ENCODE results near the gene PSMB7.

- TF ChIP-seq POLR2A (IDR thresholded peaks at IDR 0.05) (no peak), POLR2AphosphoS5 (IDR thresholded peaks at IDR 0.05) (no peak), CTCF (IDR thresholded peaks at IDR 0.05) (no peak)
These were observed 43.2 kb downstream of the PSMB7 start for GRCh38 chr9:124372038-124372437.
